ENCODE results near the gene SMURF2.

SMURF2 gene

GRCh38 chr17:64657610-64658125 is 4.4 kb downstream of the SMURF2 start:
- Mint-ChIP-seq H3K27ac (peak overlapping the region; percentile 36), H3K27me3 (no peaks in the 10 kb centered on the region), H3K4me1 (ENCODE audit: low read depth) (peaks cover 56% of the 10 kb centered on the region), H3K4me3 (no peak overlapping the region), H3K36me3 (peaks cover 4% of the 10 kb centered on the region), H3K9me3 (ENCODE audit: low read depth) (no peaks in the 10 kb centered on the region)

- Mint-ChIP-seq H3K27ac (no peak overlapping the region), H3K4me1 (ENCODE audit: low read depth) (peaks cover 55% of the 10 kb centered on the region)
Observed at GRCh38 chr17:64655704-64656103, 6.4 kb downstream of the SMURF2 start.

DNA sequence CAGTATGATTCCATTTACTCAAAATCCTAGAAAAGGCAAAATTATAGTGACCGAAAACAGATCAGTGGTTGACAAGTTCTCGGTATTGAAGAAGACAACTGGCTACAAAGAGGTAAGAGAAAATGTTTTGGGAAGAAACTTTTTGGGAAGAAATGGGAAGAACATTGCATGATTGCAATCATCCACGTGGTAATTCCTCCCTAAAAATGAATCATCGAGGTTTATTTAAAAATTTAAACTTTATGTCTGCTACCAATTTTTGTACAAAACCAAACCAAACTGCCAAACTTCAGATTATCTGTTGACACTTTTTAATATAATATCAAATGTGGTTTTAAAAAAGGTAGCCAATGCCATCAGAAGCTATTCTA is 8.1 kb downstream of the SMURF2 start:
- Mint-ChIP-seq H3K27me3 (no peaks in the 10 kb centered on the region), H3K27ac (no peak overlapping the region), H3K36me3 (peaks cover 4% of the 10 kb centered on the region), H3K4me1 (ENCODE audit: low read depth) (peaks cover 45% of the 10 kb centered on the region), H3K9me3 (ENCODE audit: low read depth) (no peaks in the 10 kb centered on the region), H3K4me3 (no peak overlapping the region)

More at GRCh38 chr17:64655704-64656103, 6.4 kb downstream of the SMURF2 start:
- no peaks in the 10 kb centered on the region for H3K27me3 Mint-ChIP-seq
- peaks cover 4% of the 10 kb centered on the region for H3K36me3 Mint-ChIP-seq
- H3K9me3 Mint-ChIP-seq (ENCODE audit: low read depth) = no peaks in the 10 kb centered on the region
- H3K4me3 Mint-ChIP-seq = no peak overlapping the region

- Mint-ChIP-seq H3K9me3 (ENCODE audit: low read depth) (no peaks in the 10 kb centered on the region), H3K4me3 (no peak overlapping the region), H3K27ac (peak overlapping the region; percentile 16), H3K27me3 (no peaks in the 10 kb centered on the region), H3K36me3 (peaks cover 4% of the 10 kb centered on the region), H3K4me1 (ENCODE audit: low read depth) (peaks cover 46% of the 10 kb centered on the region)
Observed at GRCh38 chr17:64653325-64653984, 8.7 kb downstream of the SMURF2 start.

DNA sequence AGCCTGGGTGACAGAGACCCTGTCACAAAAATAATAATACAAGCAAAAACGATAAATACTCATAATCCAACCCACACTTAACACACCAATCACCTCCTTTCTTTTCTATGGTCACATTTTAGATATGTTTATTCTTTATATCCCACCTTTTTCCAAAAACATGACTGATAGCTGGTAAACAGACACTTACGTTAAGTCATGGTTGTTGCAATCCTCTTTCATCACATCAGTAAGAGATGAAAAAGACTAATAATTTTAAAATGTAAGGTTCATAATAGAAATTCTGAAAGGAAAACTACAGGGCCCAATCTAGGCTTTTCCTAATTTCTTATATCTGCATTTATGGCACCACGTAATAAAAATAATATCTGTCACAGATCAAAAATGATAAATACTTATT is 10.2 kb downstream of the SMURF2 start:
- Mint-ChIP-seq H3K4me1 (ENCODE audit: low read depth) (peaks cover 46% of the 10 kb centered on the region), H3K27ac (no peak overlapping the region)

GRCh38 chr17:64648234-64648633 is 13.9 kb downstream of the SMURF2 start:
- no peak overlapping the region for H3K4me3 Mint-ChIP-seq
- H3K27me3 Mint-ChIP-seq = no peaks in the 10 kb centered on the region
- no peaks in the 10 kb centered on the region for H3K9me3 Mint-ChIP-seq (ENCODE audit: low read depth)
- peaks cover 2% of the 10 kb centered on the region for H3K36me3 Mint-ChIP-seq
- H3K27ac Mint-ChIP-seq = peak overlapping the region; percentile 91
- peaks cover 42% of the 10 kb centered on the region for H3K4me1 Mint-ChIP-seq (ENCODE audit: low read depth)

More for the DNA sequence above, 10.2 kb downstream of the SMURF2 start:
- H3K4me3 Mint-ChIP-seq = no peak overlapping the region
- H3K36me3 Mint-ChIP-seq = peaks cover 4% of the 10 kb centered on the region
- no peaks in the 10 kb centered on the region for H3K27me3 Mint-ChIP-seq
- no peaks in the 10 kb centered on the region for H3K9me3 Mint-ChIP-seq (ENCODE audit: low read depth)

- Mint-ChIP-seq H3K36me3 (peaks cover 2% of the 10 kb centered on the region), H3K27ac (no peak overlapping the region), H3K4me3 (no peak overlapping the region), H3K4me1 (ENCODE audit: low read depth) (peaks cover 39% of the 10 kb centered on the region), H3K9me3 (ENCODE audit: low read depth) (no peaks in the 10 kb centered on the region), H3K27me3 (no peaks in the 10 kb centered on the region)
Observed at GRCh38 chr17:64647817-64648216, 14.3 kb downstream of the SMURF2 start.

DNA sequence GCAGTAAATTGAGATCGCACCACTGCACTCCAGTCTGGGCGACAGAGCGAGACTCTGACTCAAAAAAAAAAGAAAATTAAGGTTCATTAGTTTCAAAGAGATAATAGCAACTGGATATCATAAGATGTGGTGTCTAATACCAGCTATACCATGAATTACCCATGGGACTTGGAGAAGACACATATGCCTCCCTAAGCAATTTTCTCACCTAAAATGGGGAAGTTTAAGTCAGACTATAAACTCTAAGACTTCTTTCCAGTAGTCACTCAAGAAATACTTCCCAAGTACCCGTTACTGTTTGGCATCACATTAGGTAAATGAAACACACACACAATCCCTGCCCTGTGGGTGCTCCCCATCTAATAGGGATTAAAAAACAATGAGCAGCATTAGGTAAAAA is 22.6 kb downstream of the SMURF2 start:
- no peak overlapping the region for H3K4me3 Mint-ChIP-seq
- H3K36me3 Mint-ChIP-seq = peaks cover 8% of the 10 kb centered on the region
- peaks cover 42% of the 10 kb centered on the region for H3K4me1 Mint-ChIP-seq (ENCODE audit: low read depth)
- no peaks in the 10 kb centered on the region for H3K9me3 Mint-ChIP-seq (ENCODE audit: low read depth)
- no peaks in the 10 kb centered on the region for H3K27me3 Mint-ChIP-seq
- H3K27ac Mint-ChIP-seq = no peak overlapping the region

GRCh38 chr17:64638552-64639203 is 23.4 kb downstream of the SMURF2 start:
- peak overlapping the region; percentile 7 for H3K27ac Mint-ChIP-seq
- H3K27me3 Mint-ChIP-seq = no peaks in the 10 kb centered on the region
- peaks cover 10% of the 10 kb centered on the region for H3K36me3 Mint-ChIP-seq
- no peak overlapping the region for H3K4me3 Mint-ChIP-seq
- H3K4me1 Mint-ChIP-seq (ENCODE audit: low read depth) = peaks cover 47% of the 10 kb centered on the region
- no peaks in the 10 kb centered on the region for H3K9me3 Mint-ChIP-seq (ENCODE audit: low read depth)

GRCh38 chr17:64635647-64636305 is 26.3 kb downstream of the SMURF2 start:
- H3K27me3 Mint-ChIP-seq = no peaks in the 10 kb centered on the region
- H3K9me3 Mint-ChIP-seq (ENCODE audit: low read depth) = no peaks in the 10 kb centered on the region
- H3K4me3 Mint-ChIP-seq = peak overlapping the region; percentile 25
- peak overlapping the region; percentile 93 for H3K27ac Mint-ChIP-seq
- H3K4me1 Mint-ChIP-seq (ENCODE audit: low read depth) = peaks cover 53% of the 10 kb centered on the region
- peaks cover 10% of the 10 kb centered on the region for H3K36me3 Mint-ChIP-seq

DNA sequence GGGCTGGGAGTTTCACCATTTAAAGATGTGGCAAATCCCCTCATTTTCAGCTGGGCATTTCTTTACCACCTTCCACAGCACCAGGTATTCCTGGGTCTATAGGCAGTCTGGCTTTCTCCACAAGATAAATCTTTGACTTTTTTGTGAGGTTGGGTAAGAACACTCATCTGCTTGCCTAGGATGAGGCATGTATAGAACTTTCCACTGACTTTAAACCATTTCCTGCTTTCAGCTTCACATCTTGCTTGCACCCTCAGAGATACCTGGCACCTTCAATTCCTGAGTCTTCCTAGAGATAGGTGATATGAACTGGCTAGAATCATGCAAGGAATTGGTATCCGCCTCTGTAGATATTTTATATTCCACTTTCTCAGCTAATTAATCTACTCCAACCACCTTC is 27.9 kb downstream of the SMURF2 start:
- H3K4me1 Mint-ChIP-seq (ENCODE audit: low read depth) = peaks cover 58% of the 10 kb centered on the region
- no peaks in the 10 kb centered on the region for H3K27me3 Mint-ChIP-seq
- peak overlapping the region; percentile 83 for H3K27ac Mint-ChIP-seq
- no peaks in the 10 kb centered on the region for H3K9me3 Mint-ChIP-seq (ENCODE audit: low read depth)
- peak overlapping the region; percentile 18 for H3K4me3 Mint-ChIP-seq
- H3K36me3 Mint-ChIP-seq = peaks cover 10% of the 10 kb centered on the region

GRCh38 chr17:64632606-64633005 is 29.5 kb downstream of the SMURF2 start:
- H3K27ac Mint-ChIP-seq = no peak overlapping the region

GRCh38 chr17:64632194-64632593 is 29.9 kb downstream of the SMURF2 start:
- Mint-ChIP-seq H3K27me3 (no peaks in the 10 kb centered on the region), H3K27ac (no peak overlapping the region), H3K4me3 (no peak overlapping the region), H3K4me1 (ENCODE audit: low read depth) (peaks cover 72% of the 10 kb centered on the region), H3K36me3 (peaks cover 12% of the 10 kb centered on the region), H3K9me3 (ENCODE audit: low read depth) (no peaks in the 10 kb centered on the region)

More at GRCh38 chr17:64632606-64633005, 29.5 kb downstream of the SMURF2 start:
- H3K4me1 Mint-ChIP-seq (ENCODE audit: low read depth) = peaks cover 69% of the 10 kb centered on the region
- H3K9me3 Mint-ChIP-seq (ENCODE audit: low read depth) = no peaks in the 10 kb centered on the region
- peak overlapping the region; percentile 22 for H3K4me3 Mint-ChIP-seq
- no peaks in the 10 kb centered on the region for H3K27me3 Mint-ChIP-seq
- peaks cover 10% of the 10 kb centered on the region for H3K36me3 Mint-ChIP-seq

- Mint-ChIP-seq H3K27me3 (no peaks in the 10 kb centered on the region), H3K4me3 (no peak overlapping the region), H3K36me3 (peaks cover 12% of the 10 kb centered on the region), H3K4me1 (ENCODE audit: low read depth) (peaks cover 68% of the 10 kb centered on the region), H3K27ac (peak overlapping the region; percentile 50), H3K9me3 (ENCODE audit: low read depth) (no peaks in the 10 kb centered on the region)
Observed at GRCh38 chr17:64630309-64631223, 31.5 kb downstream of the SMURF2 start.

Data from activated naive CD8-positive, alpha-beta T cell (primary cell).